GM19099 (cell line): ENCODE data around the gene JPH2.

Experiments
- POLR2A ChIP-seq: IDR thresholded peaks from 3 replicates; pipeline ENCODE4 v1.6.1; 2011; ENCODE audit warnings: low read depth; ENCODE audit not compliant: insufficient read length; ENCODE audit errors: extremely low read depth

Gene JPH2

DNA sequence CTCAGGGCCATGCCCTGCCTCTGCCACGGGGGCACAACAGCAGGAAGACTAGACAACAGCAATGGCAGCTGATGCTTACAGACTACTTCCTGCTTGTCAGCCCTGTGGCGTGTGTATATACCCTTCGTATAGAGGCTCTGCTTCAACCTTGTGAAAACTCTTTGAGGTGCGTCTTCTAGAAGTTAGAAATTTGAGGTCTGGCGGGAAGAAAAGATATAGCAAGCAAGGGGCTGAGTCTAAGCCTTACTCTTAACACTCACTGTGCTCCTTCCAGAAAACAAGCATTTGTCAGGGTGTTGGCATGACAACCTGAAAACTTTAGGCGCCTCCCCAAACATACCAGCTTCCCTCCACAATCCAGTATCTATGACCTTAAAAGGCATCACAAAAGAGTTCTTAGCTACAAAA, 33.3 kb downstream of the JPH2 start:
- TF ChIP-seq POLR2A, result no peak

DNA sequence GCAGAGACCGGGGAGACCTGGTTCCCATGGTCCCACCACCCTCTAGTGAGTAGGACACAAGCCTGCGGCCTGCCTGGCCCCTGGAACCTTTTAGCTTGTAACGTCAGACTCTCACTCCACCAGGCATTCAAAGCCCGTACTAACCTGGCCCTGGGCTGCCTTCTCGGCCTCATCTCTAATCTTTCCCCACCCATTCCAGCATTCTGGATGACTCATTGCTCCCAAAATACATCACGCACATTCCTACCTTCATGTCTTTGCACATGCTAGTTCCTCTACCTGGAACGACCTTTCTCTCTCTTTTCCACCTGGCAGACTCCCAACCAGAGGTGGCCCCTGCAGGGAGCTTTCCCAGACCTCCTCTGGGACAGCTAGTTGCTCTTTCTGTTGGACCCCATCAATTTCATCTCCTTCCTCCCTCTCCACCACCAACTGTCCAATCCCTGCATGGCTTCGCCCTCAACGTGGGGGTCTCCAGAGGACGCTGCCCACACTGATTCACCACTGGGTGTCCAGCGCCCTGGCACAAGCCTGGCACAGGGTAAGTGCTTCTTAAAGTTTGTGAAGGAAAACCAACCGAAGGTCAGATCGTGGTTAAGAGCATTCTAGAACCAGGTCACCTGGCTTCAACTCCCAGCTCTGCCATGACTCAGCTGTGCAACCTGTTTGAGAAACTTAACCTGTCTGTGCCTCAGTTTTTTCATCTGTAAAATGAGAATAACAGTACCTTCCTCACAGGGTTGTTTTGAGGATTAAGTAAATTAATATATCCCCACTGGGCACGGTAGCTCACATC, 35.2 kb downstream of the JPH2 start:
- TF ChIP-seq POLR2A, result no peak

DNA sequence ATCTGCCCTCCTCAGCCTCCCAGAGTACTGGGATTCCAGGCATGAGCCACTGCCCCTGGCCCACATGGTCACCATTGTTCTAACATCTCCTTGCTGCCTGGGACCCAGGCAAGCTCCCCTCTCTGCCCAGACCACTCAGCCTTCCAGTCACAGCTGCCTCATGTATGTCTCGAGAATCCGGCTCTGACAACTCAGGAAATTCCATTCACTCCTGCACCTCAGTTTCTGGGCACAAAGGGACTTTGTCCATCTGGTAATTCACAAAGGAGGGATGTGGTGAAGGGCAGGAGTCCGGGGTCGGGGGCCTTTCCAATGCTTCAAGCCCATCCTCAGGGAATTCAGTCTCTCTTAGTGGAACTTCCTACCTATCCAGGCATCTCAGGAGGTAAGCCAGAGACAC, 40.7 kb downstream of the JPH2 start:
- TF ChIP-seq POLR2A, result no peak

DNA sequence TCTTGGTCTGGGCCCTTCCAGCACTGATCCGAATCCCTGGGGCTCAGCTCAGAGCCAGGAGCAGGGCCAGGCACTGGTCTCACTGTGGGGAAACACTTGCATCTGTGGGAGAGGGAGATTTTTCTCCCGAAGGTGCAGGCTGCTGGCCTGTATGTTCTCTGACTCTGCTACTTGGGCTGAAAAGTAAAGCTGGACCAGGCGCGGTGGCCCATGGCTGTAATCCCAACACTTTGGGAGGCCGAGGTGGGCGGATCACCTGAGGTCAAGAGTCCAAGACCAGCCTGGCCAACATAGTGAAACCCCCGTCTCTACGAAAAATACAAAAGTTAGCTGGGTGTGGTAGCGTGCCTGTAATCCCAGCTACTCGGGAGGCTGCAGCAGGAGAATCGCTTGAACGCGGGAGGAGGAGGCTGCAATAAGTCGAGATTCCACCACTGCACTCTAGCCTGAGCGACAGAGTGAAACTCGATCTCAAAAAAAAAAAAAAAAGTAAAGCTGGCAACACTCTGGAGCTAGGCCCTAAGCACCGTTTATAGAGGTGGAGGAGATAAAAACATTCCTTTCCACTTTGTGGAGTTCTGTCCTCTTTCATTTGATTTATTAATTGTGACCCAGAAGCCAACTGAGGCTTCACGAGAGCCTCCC, 41.7 kb downstream of the JPH2 start:
- TF ChIP-seq POLR2A, result no peak

DNA sequence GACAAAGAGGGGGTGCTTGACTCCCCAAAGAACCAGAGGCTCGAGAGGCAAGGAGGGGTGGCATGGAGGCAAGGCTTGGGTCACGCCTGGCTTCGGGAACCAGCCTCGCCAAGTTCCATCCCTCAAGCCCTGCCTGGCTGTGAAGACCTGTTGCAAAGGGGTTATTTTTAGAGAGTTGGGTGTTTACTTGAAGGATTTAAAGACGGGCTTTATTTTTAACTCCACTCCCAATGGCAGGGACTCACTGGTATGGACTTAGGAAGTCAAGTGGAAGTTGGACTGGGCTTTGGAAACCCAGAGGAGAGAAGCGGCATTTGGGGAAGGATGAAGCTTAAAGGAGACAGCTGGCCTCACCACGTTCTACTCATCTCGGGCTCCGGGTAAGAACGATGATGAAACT, 43.1 kb downstream of the JPH2 start:
- no peak for TF ChIP-seq POLR2A

DNA sequence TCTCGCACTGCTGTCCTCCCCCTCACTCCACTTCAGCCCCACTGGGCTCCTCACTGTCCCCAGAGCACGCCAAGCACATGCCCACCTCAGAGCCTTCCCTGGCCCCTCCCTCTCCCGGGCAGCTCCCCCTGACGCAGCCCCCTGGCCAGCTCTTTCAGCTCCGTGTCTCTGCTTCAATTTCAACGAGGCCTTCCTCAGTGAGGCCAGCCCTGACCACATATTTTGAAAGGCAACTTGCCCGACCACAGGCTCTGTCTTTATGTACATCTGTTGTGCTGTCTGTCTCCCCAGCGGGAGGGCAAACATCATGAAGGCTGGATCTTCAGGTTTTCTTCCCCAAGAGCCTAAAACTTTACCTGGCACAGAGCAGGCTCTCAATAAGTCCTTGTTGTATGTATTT, 44.6 kb downstream of the JPH2 start:
- TF ChIP-seq POLR2A, result no peak

DNA sequence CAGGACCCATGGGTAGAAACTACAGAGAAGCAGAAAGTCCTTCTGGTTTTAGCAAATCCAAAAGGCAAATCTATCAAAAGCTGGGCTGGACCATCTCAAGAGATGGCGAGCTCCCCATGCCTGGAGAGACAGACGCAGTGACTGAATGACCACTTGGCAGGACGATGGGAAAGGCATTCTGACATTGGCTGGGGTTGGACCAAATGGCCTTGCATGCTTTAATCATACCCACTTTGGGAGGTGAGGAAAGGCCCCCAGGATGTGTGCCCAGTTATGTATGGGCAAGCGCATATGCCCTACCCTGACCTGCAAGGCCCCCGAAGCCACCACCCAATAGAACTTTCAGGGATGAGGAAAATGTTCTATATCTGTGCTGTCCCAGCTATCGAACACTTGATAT, 45.1 kb downstream of the JPH2 start:
- no peak for TF ChIP-seq POLR2A

DNA sequence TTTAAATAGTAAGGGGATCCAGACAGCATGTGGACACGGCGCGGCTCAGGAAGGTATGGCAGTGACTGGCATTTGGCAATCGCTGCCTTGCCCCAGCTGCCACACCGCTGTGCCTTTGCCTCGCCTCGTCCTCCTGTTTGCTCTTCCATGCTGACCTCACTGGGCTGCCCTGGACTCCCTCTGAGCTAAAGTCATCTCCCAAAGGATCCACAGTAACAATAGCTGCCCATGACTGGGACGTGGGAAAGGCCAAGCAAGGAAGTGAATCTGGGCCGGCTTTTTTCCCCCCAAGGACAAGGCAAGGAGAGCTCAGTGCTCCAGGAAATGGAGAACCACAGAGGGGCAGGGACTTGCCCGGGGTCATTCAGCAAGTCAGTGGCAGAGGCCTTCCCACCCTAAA, 48.1 kb downstream of the JPH2 start:
- no peak for TF ChIP-seq POLR2A

DNA sequence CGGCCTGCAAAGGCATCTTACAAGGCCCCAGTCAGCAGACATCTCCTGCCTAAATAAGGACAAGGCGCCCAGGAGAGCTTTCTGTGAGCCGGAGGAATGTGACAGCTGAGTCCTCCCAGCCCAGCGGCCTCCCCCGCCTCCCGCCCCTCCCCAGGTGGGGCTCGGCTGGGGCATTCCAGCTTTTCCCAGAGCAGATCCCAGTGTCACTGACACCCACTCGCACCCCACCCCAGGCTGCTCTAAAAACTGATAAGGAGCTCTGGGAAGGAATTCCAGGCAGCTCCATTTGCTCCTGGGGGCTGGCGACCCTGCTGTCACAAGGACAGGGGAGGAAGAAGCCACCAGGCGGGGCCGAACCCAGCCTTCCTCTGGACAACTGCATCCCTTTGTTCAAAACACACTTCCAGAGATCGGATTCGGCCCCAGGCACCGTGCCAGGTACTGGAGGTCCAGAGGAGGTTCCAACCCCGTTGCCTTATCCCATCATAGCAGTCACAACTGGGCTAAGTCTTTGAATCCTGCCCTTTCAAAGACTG, 49.7 kb downstream of the JPH2 start:
- TF ChIP-seq POLR2A, result no peak

DNA sequence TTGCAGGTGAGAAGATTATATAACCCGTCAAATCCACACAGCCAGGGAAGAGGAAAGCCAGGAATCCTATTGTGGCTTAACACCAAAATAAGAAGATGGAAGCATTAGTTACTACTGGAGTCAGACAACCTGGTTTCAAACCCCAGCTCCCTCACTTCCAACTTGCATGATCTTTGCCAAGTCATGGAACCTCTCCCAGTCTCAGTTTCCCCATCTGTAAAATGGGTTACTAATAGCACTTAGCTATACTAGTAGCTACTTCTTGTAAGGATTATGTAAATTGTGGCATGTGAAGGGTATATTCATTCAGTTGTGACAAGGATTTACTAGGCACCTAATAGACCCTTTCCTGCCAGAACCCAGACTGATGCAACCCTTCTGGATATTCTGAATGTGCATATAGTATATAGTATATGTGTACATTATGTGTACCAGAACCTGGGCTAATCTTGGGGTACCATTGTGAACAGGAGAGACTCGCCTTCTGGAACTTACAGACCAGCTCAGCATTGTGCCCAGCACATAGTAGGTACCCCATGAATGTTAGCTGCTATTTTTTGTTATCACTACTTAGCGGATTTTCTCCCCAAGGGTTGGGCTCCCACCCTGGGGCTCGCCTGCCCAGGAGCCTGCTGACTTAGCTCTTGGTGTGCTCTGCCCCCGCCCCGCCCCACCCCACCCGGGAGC, 50.3 kb downstream of the JPH2 start:
- TF ChIP-seq POLR2A, result no peak

DNA sequence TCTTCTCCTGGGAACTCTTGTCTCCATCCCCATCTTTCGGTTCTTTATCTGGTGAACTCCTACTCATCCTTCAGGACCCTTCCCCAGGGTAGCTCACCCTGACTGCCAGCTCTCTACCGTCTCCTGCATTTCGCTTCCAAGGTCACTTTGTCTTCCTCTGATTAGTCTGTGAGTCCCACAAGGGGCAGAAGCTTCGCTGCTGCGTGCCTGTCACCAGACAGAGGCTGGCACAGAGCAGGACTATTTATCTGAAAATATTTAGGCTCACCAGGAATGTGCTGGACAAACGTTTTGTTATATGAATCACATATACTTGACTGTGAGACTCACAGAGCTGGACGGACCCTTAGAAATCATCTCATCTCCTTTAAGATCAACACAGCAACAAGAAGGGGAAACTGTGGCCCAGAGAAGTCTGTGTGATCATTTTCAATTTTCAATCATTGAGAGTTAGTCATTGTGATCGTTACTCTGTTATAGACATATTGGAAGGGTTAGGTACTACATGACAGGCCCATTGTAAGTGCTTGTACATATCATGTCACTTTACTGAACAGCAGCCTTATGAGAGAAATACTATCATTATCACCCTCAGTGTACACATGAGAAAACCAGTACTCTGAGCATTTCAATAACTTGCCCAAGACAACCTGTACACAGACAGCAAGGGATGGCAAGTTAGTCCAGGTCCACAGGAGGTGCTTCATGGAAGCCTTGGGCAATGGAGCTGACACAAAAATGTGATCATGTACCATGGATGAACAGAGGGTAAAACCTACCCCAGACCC, 51.4 kb downstream of the JPH2 start:
- no peak for TF ChIP-seq POLR2A

DNA sequence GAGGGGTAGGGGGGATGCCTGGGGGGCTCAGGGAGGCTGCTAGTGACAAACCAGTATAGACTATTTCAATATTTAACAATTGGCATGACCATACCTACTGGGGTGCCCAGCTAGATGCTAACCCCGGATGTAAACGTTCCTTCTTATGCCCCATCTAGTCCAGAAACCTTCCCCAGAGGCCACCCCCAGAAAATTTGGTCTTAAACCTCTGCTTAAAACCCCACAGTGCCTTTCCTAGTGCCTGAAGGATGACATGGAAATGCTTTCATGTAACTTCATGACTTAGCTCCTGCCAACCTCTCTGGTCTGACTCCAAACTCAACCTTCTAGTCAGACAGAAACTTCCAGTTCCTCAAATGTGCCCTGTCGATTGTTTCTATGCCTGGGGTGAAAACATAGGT, 52.0 kb downstream of the JPH2 start:
- no peak for TF ChIP-seq POLR2A

DNA sequence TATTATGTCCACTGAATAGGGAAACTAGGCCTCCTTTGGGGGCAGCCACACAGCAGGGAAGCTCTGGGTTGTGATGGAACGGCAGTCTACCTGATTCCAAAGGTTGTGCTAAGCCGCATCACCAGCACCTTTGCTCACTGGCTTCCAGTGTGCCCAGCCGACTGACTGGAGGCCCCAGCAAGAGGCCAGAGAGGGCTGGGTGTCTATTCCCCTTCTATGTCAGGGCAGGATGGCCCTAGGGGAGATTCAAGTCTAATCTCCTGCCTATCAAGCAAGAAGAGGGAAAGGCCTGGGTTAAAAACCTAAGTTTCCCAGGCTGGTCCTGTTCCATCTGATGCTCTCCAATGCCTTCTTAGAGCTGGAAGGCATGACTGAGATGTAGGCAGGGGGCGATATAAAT, 53.6 kb downstream of the JPH2 start:
- no peak for TF ChIP-seq POLR2A

DNA sequence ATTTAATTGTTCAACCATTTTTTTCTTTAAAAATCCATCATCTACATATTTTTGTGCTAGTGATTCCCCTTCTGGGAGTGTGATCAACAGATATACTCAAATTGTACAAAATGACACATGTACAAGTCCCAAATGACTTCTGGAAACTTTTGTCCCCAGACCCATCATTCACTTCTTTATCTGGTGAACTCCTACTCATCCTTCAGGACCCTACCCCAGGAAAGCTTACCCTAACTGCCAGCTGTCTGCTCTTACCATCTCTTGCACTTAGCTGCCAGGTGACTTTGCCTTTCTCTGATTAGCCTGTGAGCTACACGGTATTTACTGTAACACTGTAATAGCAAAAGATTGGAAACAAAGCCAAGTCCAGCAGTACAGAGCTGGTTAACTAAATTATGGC, 55.3 kb downstream of the JPH2 start:
- TF ChIP-seq POLR2A, result no peak

DNA sequence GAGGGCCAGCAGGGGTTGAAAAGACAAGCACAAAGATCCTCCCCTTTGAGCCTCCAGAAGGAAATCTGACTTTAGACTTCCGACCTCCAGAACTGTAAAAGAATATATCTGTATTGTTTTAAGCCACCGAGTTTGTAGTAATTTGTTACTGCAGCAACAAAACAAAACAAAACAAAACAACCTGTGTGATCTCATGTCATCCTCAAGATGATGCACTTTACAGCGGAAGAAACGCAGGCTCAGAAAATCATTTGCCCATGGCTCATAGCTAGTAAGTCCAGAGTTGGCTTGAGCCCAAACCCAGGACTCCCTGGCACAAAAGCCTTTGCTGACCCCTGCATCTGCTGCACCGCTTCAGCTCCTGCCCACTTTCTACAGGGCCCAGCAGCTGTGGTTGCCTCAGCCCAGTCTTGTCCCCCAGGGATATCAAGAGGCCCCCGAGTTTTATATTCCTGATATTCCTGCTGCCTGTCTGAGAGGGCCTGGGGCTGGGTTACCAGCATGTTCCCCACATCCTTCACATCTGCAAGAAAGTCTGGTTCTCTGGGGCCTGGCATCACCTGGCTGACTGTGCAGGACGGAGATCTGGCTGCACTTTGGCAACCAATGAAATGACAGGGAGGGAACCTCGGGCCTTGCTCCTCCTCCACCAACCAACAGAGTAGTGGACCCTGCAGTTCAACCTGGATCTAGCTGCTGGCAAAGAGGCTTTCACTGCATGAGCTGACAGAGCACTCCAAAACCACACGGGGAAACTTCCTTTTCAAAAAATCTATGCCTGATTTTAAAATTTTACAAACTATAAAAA, 56.9 kb downstream of the JPH2 start:
- TF ChIP-seq POLR2A, result no peak

DNA sequence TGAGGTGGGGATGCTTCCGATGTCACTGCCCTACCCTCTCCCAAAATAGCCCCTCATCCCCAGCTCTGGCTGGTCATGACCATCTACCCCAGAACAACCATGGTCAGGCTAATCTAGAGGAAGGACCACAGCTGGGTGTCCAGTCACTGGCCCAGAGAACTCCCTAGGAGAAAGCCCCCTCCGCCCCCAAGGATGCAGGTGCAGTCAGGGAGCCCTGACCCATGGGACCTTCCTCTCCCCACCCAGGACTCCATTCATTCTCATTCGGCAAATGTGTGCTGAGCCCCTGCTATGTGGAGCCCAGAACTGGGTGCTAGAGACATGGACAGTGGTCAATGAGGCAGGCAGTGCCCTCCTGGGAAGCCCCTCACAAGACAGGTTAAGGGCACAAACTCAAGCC, 60.5 kb downstream of the JPH2 start:
- TF ChIP-seq POLR2A, result no peak
